Progenitor cell of endocrine pancreas (in vitro differentiated cells): ENCODE data around the gene KRTAP4-9. TPM values are rescaled to one million over a fixed set of nuclear protein-coding genes. Genes with fewer than 3 reads are reported as not detected.
"Not testable (repeated sequence)": the region's sequence is repeated elsewhere in the genome, so short reads cannot be mapped to it uniquely, and the experiment has no call there.

Experiments
- DNase-seq: peaks from one replicate; pipeline ENCODE4 v3.0.0; 2021; ENCODE audit warnings: low spot score; ENCODE audit not compliant: unreplicated experiment
- H3K27ac Mint-ChIP-seq: 2 replicates; pipeline ENCODE4 v1.8.0; 2021; ENCODE audit warnings: mild to moderate bottlenecking, moderate library complexity, mixed read lengths
- H3K27me3 Mint-ChIP-seq: 2 replicates; pipeline ENCODE4 v1.8.0; 2021; ENCODE audit warnings: mixed read lengths
- H3K36me3 Mint-ChIP-seq: 2 replicates; pipeline ENCODE4 v1.8.0; 2022; ENCODE audit warnings: mixed read lengths; ENCODE audit not compliant: insufficient read depth
- H3K4me1 Mint-ChIP-seq: 2 replicates; pipeline ENCODE4 v1.8.0; 2021; ENCODE audit warnings: low read depth, mixed read lengths
- H3K4me3 Mint-ChIP-seq: 2 replicates; pipeline ENCODE4 v1.8.0; 2021; ENCODE audit warnings: low read depth, mild to moderate bottlenecking, moderate library complexity, mixed read lengths
- H3K9me3 Mint-ChIP-seq: 2 replicates; pipeline ENCODE4 v1.8.0; 2021; ENCODE audit warnings: low read depth, mixed read lengths
- CTCF ChIP-seq: fragments of 200-600 bp; sonication (generic); IDR thresholded peaks from one replicate; pipeline ENCODE4 v1.5.0; 2021; ENCODE audit warnings: antibody characterized with exemption, mild to moderate bottlenecking; ENCODE audit not compliant: unreplicated experiment
- total RNA-seq: library from RNA; stranded (reverse); gene quantifications from 2 replicates; pipeline ENCODE4 v1.2.1, GENCODE V29; 2021

Gene KRTAP4-9
- total RNA-seq, 1 donor from 2014 or later, result not detected

- H3K9me3 Mint-ChIP-seq, result no peaks in the 10 kb centered on the region
Observed at GRCh38 chr17:41118721-41119120, 13.5 kb downstream of the KRTAP4-9 start.

DNA sequence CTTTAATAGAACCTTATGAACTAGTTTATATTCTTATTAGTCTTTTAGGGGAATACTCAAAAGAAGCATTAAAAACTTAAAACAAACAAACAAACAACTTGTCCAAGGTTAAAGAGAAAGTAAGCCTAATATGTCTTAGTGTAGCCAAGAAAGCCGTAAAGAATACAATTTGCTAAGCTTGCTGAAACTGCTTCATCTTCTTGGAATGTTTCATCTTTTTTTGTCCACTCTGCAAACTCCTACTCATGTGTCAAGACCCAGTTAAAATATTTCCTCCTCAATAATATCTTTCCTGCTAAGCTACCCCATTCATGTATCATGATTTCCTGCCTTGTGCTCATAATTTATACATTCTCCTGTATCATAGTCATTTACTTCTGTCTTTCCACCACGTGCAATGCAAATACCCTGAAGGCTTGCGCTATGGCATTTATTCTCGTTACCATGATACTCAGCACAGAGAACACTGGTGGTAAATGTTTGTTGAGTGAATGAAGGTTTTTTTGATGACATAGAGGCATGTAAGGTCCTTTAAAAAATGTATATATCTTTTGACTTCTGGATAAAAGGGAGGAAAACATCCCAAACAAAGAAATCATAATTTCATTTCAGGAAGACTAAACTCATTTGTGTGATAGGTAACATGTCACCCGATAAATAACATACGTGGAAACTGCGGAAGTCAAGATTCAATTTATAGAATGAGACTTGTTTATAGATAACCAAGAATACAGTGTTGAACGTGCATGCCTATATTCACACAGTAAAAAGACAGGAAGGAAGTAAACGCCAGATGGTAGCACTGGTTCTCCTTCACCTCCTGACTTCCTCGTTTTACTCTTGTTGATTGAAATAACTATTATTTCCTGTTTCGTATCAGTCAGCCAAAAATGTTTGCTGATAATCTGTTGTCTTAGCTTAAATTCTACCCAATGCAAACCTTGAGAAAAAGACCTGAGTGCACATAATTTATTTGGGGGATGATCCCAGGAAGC, 14.8 kb downstream of the KRTAP4-9 start:
- peaks cover 16% of the 10 kb centered on the region for H3K4me1 Mint-ChIP-seq
- not testable (repeated sequence) for H3K36me3 Mint-ChIP-seq, H3K4me3 Mint-ChIP-seq, H3K27ac Mint-ChIP-seq, H3K9me3 Mint-ChIP-seq, DNase-seq
- peaks cover 13% of the 10 kb centered on the region for H3K27me3 Mint-ChIP-seq

More at GRCh38 chr17:41118721-41119120, 13.5 kb downstream of the KRTAP4-9 start:
- Mint-ChIP-seq H3K36me3 (no peaks in the 10 kb centered on the region), H3K27me3 (peaks cover 13% of the 10 kb centered on the region), H3K4me1 (peaks cover 21% of the 10 kb centered on the region), H3K27ac (no peak overlapping the region), H3K4me3 (no peak overlapping the region)
- DNase-seq, result no peak
- no peak for TF ChIP-seq CTCF

GRCh38 chr17:41121742-41122141, 16.6 kb downstream of the KRTAP4-9 start:
- Mint-ChIP-seq H3K27ac (no peak overlapping the region), H3K9me3 (no peaks in the 10 kb centered on the region), H3K4me3 (no peak overlapping the region), H3K4me1 (peaks cover 6% of the 10 kb centered on the region), H3K27me3 (peaks cover 13% of the 10 kb centered on the region), H3K36me3 (no peaks in the 10 kb centered on the region)
- TF ChIP-seq CTCF, result no peak
- DNase-seq, result no peak

DNA sequence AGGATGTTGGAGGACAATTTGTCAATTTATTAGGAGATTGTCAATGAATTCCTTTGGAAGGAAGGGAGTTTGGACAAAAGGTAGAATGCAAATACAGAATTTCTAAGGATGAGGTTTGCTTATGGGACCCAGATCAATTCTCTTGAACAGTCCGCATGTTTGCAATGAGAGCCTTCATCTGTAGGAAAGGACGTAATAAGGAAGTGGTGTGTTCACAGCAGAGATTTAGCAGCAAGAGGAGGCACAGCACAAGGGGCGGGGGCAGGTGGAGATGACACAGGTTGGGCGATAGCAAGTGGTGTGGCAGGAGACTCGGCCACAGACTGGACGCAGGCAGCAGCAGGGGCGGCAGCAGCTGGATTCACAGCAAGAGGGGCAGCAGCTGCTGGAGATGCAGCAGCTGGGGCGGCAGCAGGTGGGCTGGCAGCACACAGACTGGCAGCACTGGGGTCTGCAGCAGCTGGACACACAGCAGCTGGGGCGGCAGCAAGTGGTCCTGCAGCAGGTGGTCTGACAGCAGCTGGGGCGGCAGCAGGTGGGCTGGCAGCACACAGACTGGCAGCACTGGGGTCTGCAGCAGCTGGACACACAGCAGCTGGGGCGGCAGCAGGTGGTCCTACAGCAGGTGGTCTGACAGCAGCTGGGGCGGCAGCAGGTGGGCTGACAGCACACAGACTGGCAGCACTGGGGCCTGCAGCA, 18.3 kb downstream of the KRTAP4-9 start:
- not testable (repeated sequence) for H3K9me3 Mint-ChIP-seq, H3K4me3 Mint-ChIP-seq, H3K4me1 Mint-ChIP-seq, H3K27ac Mint-ChIP-seq, H3K36me3 Mint-ChIP-seq, H3K27me3 Mint-ChIP-seq, DNase-seq

DNA sequence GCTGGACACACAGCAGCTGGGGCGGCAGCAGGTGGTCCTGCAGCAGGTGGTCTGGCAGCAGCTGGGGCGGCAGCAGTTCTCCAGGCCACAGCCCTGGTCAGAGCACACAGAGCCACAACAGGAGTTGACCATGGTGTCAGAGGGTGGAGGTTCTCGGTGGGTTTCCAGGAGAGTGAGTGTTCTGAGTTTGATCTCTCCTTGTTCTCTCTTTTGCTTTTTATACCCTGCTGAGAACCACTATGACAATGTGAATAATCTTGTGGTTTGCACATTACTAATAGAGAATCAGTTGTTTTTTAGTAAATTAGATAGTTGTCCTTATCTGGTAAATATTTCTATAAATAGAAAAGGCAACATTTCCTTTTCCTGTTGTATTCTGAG, 18.8 kb downstream of the KRTAP4-9 start, which contains the start of gene KRTAP4-12:
TSS of gene KRTAP4-12 (minus strand) at position 192 of the 381 bp plus-strand sequence. CDS start at position 132, 60 bp downstream.
- DNase-seq, H3K4me3 Mint-ChIP-seq, H3K9me3 Mint-ChIP-seq, H3K4me1 Mint-ChIP-seq, H3K27ac Mint-ChIP-seq, H3K36me3 Mint-ChIP-seq, H3K27me3 Mint-ChIP-seq: not testable (repeated sequence)

- Mint-ChIP-seq H3K4me3 (no peak overlapping the region), H3K27me3 (peaks cover 5% of the 10 kb centered on the region), H3K27ac (no peak overlapping the region), H3K36me3 (no peaks in the 10 kb centered on the region), H3K9me3 (peaks cover 10% of the 10 kb centered on the region), H3K4me1 (peaks cover 6% of the 10 kb centered on the region)
- DNase-seq, result no peak
- TF ChIP-seq CTCF, result no peak
Observed at GRCh38 chr17:41125064-41125463, 19.9 kb downstream of the KRTAP4-9 start.
